HepG2 (cell line): ENCODE measurements around the gene PSRC1. TPM values are rescaled to one million over a fixed set of nuclear protein-coding genes. Genes with fewer than 3 reads are reported as not detected.

Source experiments
- CCAR2 ChIP-seq: fragments of 200-400 bp; formaldehyde crosslinking; optimal IDR thresholded peaks from 2 replicates; pipeline ENCODE3; 2018; ENCODE audit warnings: low read depth, mild to moderate bottlenecking, low read length, moderate library complexity
- CREB1 ChIP-seq, 2 experiments: fragments of 450-650 bp in 1 of 2; IDR thresholded peaks; 2 replicates each; pipeline ENCODE4 v1.6.1; 2016 to 2017; ENCODE audit warnings: control low read depth in 1 of 2, mild to moderate bottlenecking in 1 of 2, missing compliant biosample characterization in 1 of 2, missing genetic modification characterization in 1 of 2
- EED ChIP-seq: sonication (generic); formaldehyde crosslinking; IDR thresholded peaks from 2 replicates; pipeline ENCODE4 v1.5.0; 2020; ENCODE audit warnings: mild to moderate bottlenecking, missing genetic modification reagents
- FOXO1 ChIP-seq: sonication (generic); formaldehyde crosslinking; IDR thresholded peaks from 2 replicates; pipeline ENCODE4 v1.4.0; 2020; ENCODE audit warnings: missing genetic modification reagents
- FOXP1 ChIP-seq, 2 experiments: fragments of 450-650 bp in 1 of 2; IDR thresholded peaks; 2 replicates each; pipeline ENCODE4 v1.6.1; 2017 to 2018; ENCODE audit warnings: antibody characterized with exemption in 1 of 2
- HOXA9 ChIP-seq: sonication (generic); formaldehyde crosslinking; IDR thresholded peaks from 2 replicates; pipeline ENCODE4 v1.8.1; 2022; ENCODE audit warnings: missing genetic modification reagents, mild to moderate bottlenecking, moderate library complexity, borderline replicate concordance
- NR3C1 ChIP-seq: sonication (generic); formaldehyde crosslinking; IDR thresholded peaks from 2 replicates; pipeline ENCODE4 v1.4.0; 2020; ENCODE audit warnings: missing genetic modification reagents
- PBX2 ChIP-seq: IDR thresholded peaks from 2 replicates; pipeline ENCODE4 v1.6.1; 2016; ENCODE audit warnings: control low read depth
- TIGD3 ChIP-seq: sonication (generic); formaldehyde crosslinking; IDR thresholded peaks from 2 replicates; pipeline ENCODE4 v1.5.1; 2020; ENCODE audit warnings: mild to moderate bottlenecking, missing genetic modification reagents, borderline replicate concordance
- TP53 ChIP-seq: sonication (generic); formaldehyde crosslinking; conservative IDR thresholded peaks from 2 replicates; pipeline ENCODE4 v1.4.0; 2020; ENCODE audit warnings: missing genetic modification reagents
- U2AF2 ChIP-seq: fragments of 200-400 bp; formaldehyde crosslinking; IDR thresholded peaks from 2 replicates; pipeline ENCODE4 v1.6.1; 2017; ENCODE audit warnings: low read depth, mild to moderate bottlenecking, low read length
- ZFP90 ChIP-seq: sonication (generic); formaldehyde crosslinking; IDR thresholded peaks from 2 replicates; pipeline ENCODE4 v1.8.0; 2022; ENCODE audit warnings: missing genetic modification reagents, mild to moderate bottlenecking, inconsistent platforms, borderline replicate concordance
- ZKSCAN1 ChIP-seq: fragments of 150-350 bp; IDR thresholded peaks from 2 replicates; pipeline ENCODE4 v1.6.1; 2014; ENCODE audit warnings: low read length
- ZNF263 ChIP-seq: sonication (generic); formaldehyde crosslinking; IDR thresholded peaks from 2 replicates; pipeline ENCODE4 v1.4.0; 2020; ENCODE audit warnings: missing genetic modification reagents
- ZNF280B ChIP-seq: sonication (generic); formaldehyde crosslinking; IDR thresholded peaks from 2 replicates; pipeline ENCODE4 v1.5.0; 2020; ENCODE audit warnings: missing genetic modification reagents, mild to moderate bottlenecking, borderline replicate concordance
- ZNF281 ChIP-seq: sonication (generic); formaldehyde crosslinking; IDR thresholded peaks from 2 replicates; pipeline ENCODE4 v1.4.0; 2020; ENCODE audit warnings: missing genetic modification reagents, borderline replicate concordance
- ZNF326 ChIP-seq: sonication (generic); formaldehyde crosslinking; IDR thresholded peaks from 2 replicates; pipeline ENCODE4 v1.4.0; 2020; ENCODE audit warnings: missing genetic modification reagents, borderline replicate concordance
- ZNF552 ChIP-seq: sonication (generic); formaldehyde crosslinking; IDR thresholded peaks from 2 replicates; pipeline ENCODE4 v1.9.0; 2022; ENCODE audit warnings: missing genetic modification reagents, mild to moderate bottlenecking, borderline replicate concordance
- ZNF580 ChIP-seq: IDR thresholded peaks from 2 replicates; pipeline ENCODE4 v1.6.1; 2016; ENCODE audit warnings: low read depth, borderline replicate concordance
- polyA plus RNA-seq, 8 experiments: library from polyadenylated mRNA; depleted of rRNA in 3 of 8; stranded (reverse) in 7 of 8; unstranded in 1 of 8; fragments of >200 nt; fragmentation: Illumina TruSeq in 4 of 8; extraction: Trizol in 4 of 8; gene quantifications; 2 replicates each; pipeline versions ENCODE4 v1.2.1 to v1.2.3, GENCODE V29; 2011 to 2016; ENCODE audit warnings: low read depth in 4 of 8, missing spikeins in 1 of 8, mixed read lengths in 1 of 8; ENCODE audit not compliant: insufficient read depth in 1 of 8
- total RNA-seq, 5 experiments: library from RNA; depleted of rRNA; stranded (reverse); fragments of >200 nt; fragmentation: Illumina TruSeq; extraction: Trizol; gene quantifications; 2 replicates each; pipeline ENCODE4 v1.2.3, GENCODE V29; 2016; ENCODE audit warnings: low read depth in 1 of 5
- TF ChIP-seq, protein P1 (sequence below): sonication (generic); formaldehyde crosslinking; IDR thresholded peaks from 2 replicates; pipeline ENCODE4 v1.5.0; 2020; ENCODE audit warnings: missing genetic modification reagents

PSRC1 gene
- total and polyA plus RNA-seq, 2 of the 13 experiments (the other 11 are each of a cell fraction or from before 2014, with no cell fraction given), result 28.6 to 30.3 TPM

DNA sequence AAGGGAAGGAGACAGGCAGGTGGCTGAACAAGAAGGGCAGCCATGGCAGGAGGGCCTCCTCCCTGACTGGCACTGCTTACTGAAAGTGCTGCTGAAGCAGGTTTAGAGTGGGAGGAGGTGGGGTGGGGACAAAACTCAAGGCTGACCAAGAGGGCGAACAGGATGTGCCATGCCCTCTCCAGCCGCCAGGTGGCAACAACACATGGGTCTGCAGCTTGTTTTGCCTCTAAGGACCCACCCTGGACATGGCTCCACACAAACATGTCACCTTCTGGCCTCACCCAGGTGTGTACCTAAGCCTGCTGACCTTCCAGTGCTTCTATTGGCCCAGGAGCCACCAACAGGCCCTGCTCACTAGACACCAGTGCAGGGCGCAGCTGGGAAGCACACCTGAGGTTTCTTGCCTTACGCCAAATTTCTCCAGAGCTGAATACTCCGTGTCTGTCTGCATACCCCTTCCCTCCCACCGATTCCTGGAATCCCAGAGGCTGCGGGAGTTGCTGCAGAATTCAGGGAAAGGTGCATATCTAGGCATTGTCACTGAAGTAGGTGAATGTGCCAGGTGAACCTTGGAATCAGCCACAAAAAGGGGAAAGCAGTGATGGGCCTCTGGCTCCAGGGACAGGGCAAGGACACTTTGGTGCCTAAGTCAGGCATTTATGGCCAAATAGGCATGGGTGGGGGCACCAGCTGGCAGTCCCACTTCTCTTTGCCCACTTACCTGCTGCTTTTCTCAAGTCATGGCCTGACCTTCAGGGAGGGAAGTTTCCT is 5.3 kb downstream of the PSRC1 start (continued):
- TF ChIP-seq TIGD3 (CRISPR knock-in tag) (no peak), NR3C1 (no peak), FOXP1 (IDR thresholded peaks at IDR 0.05) (no peak), FOXP1 (CRISPR knock-in tag; IDR thresholded peaks at IDR 0.05) (0 out of 2 replicates have a peak, but pooled peaks have one; percentile 11), ZFP90 (CRISPR knock-in tag) (peak; percentile 58; the same call in 1 of the 2 replicates), U2AF2 (no peak), CCAR2 (no peak), ZNF580 (CRISPR knock-in tag) (peak; percentile 84; the same call in 1 of the 2 replicates), CREB1 (IDR thresholded peaks at IDR 0.05) (no peak), CREB1 (CRISPR knock-in tag; IDR thresholded peaks at IDR 0.05) (no peak), ZNF263 (CRISPR knock-in tag) (no peak), ZNF552 (CRISPR knock-in tag) (no peak), EED (CRISPR knock-in tag) (no peak), ZNF281 (CRISPR knock-in tag) (0 out of 2 replicates have a peak, but pooled peaks have one; percentile 33), ZNF326 (CRISPR knock-in tag) (no peak), HOXA9 (no peak), FOXO1 (CRISPR knock-in tag) (peak; percentile 78), TP53 (CRISPR knock-in tag) (no peak), PBX2 (CRISPR knock-in tag) (no peak), ZKSCAN1 (no peak), ZNF280B (CRISPR knock-in tag) (peak; percentile 57; the same call in 1 of the 2 replicates)
- TF ChIP-seq, protein P1, sequence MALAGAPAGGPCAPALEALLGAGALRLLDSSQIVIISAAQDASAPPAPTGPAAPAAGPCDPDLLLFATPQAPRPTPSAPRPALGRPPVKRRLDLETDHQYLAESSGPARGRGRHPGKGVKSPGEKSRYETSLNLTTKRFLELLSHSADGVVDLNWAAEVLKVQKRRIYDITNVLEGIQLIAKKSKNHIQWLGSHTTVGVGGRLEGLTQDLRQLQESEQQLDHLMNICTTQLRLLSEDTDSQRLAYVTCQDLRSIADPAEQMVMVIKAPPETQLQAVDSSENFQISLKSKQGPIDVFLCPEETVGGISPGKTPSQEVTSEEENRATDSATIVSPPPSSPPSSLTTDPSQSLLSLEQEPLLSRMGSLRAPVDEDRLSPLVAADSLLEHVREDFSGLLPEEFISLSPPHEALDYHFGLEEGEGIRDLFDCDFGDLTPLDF (CRISPR knock-in tag), result no peak
